Measurements from ENCODE around the gene NCOA1.

GRCh38 chr2:24611631-24612030 is 120.6 kb downstream of the NCOA1 start:
- TF ChIP-seq CTCF (conservative IDR thresholded peaks at IDR 0.05; ENCODE audit: low read length): no peak
- TF ChIP-seq EZH2phosphoT487 (IDR thresholded peaks at IDR 0.05; ENCODE audit: borderline replicate concordance, low read depth, low read length): no peak

Measured in OCI-LY7 (cell line).